Activated T-helper 17 cell treated with anti-CD3 and anti-CD28 coated beads, Interleukin-2, amount 50 U/mL, for 72 hours (primary cell): ENCODE data around the gene APAF1. TPM values are rescaled to one million over a fixed set of nuclear protein-coding genes. Genes with fewer than 3 reads are reported as not detected.

ENCODE experiments used
- ATAC-seq: fragments of 150-1000 bp; cut with Tn5 transposase; replicated peaks from 2 replicates; pipeline ENCODE4 v1.10.0; 2021; ENCODE audit warnings: mild to moderate bottlenecking, moderate library complexity
- H3K27ac Mint-ChIP-seq: one replicate; pipeline ENCODE4 v1.8.0; 2022; ENCODE audit warnings: mixed read lengths
- H3K27me3 Mint-ChIP-seq: one replicate; pipeline ENCODE4 v1.8.0; 2022; ENCODE audit warnings: mixed read lengths
- H3K36me3 Mint-ChIP-seq: one replicate; pipeline ENCODE4 v1.8.0; 2022; ENCODE audit warnings: low read depth, mild to moderate bottlenecking, mixed read lengths
- H3K4me1 Mint-ChIP-seq: one replicate; pipeline ENCODE4 v1.8.0; 2022; ENCODE audit warnings: mixed read lengths
- H3K4me3 Mint-ChIP-seq: one replicate; pipeline ENCODE4 v1.8.0; 2022; ENCODE audit warnings: mild to moderate bottlenecking, mixed read lengths
- H3K9me3 Mint-ChIP-seq: one replicate; pipeline ENCODE4 v1.8.0; 2022; ENCODE audit warnings: mixed read lengths
- total RNA-seq, 2 donors: library from RNA; stranded (reverse); gene quantifications; one replicate each; pipeline ENCODE4 v1.2.3, GENCODE V29; 2022

Gene APAF1
- total RNA-seq, 2 donors from 2014 or later = 32.7 to 36.4 TPM

DNA sequence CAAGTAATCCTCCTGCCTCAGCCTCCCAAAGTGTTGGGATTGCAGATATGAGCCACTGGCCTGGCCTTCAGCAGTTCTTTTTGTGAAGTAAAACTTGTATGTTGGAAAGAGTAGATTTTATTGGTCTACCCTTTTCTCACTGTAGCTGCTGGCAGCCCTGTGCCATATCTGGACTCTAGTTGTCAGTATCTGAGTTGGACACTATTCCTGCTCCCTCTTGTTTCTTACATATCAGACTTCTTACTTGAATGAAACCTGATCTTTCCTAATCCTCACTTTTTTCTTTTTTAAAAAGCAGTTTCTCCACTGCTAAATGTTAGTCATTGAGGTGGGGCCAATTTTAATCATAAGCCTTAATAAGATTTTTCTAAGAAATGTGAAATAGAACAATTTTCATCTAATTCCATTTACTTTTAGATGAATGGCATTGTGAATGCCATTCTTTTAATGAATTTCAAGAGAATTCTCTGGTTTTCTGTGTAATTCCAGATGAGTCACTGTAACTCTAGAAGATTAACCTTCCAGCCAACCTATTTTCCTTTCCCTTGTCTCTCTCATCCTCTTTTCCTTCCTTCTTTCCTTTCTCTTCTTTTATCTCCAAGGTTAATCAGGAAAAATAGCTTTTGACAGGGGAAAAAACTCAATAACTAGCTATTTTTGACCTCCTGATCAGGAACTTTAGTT, 88.7 kb downstream of the APAF1 start:
- Mint-ChIP-seq H3K4me3 (no peak overlapping the region), H3K9me3 (no peaks in the 10 kb centered on the region), H3K36me3 (peaks cover 65% of the 10 kb centered on the region), H3K4me1 (peaks cover 20% of the 10 kb centered on the region), H3K27me3 (no peaks in the 10 kb centered on the region), H3K27ac (no peak overlapping the region)
- ATAC-seq = no peak

- peak overlapping the region; percentile 67 for H3K27ac Mint-ChIP-seq
- no peaks in the 10 kb centered on the region for H3K27me3 Mint-ChIP-seq
- ATAC-seq = no peak
- H3K4me3 Mint-ChIP-seq = no peak overlapping the region
- H3K4me1 Mint-ChIP-seq = peaks cover 27% of the 10 kb centered on the region
- H3K9me3 Mint-ChIP-seq = no peaks in the 10 kb centered on the region
- H3K36me3 Mint-ChIP-seq = peaks cover 47% of the 10 kb centered on the region
These were observed 90.7 kb downstream of the APAF1 start for GRCh38 chr12:98735821-98736220.

DNA sequence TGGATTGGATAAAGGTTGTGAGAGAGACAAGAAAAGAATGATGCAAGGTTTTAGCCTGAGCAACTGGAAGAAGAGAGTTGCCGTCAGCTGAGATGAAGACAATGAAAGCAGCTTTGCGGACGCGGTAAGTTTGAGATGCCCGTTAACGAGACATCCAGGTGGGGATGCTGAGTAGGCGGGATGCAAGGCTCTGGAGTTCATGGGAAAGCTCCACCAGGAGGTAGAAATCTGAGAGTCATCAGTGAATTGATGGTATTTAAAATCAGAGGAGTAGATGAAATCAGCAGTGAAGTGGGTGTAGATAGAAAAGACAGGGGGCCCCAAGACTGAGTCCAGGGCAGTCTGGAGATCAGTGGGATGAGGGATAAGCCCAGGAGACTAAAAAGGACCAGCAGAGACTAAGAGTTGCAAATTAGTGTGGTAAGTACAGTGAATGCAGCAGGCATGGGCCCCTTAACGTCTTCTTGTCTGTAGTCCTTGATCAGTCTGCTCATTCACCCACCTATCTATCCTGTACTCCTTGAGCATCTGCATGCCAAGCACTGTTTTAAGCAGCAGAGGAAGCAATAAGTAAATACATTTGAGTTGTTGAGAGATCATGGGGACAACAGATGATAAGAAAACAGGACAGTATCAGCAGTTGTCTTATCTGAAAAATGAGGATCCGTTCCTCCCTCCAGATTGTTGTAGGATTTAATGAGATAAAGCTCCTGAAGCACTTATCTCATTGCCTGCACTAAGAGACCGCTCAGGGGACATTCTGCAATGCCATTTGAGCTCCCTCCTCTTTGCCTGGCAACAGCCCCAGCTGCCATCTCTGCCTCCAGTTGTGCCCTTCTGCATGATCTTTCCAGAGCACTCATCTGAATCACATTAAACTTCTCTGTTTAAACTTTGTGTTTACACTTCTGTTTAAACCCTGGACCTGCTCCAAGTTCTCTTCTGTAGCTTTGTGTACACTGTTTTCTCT, 91.5 kb downstream of the APAF1 start:
- no peaks in the 10 kb centered on the region for H3K9me3 Mint-ChIP-seq
- peak overlapping the region; percentile 79 for H3K27ac Mint-ChIP-seq
- H3K4me3 Mint-ChIP-seq = no peak overlapping the region
- peaks cover 36% of the 10 kb centered on the region for H3K4me1 Mint-ChIP-seq
- ATAC-seq = no peak
- H3K27me3 Mint-ChIP-seq = no peaks in the 10 kb centered on the region
- H3K36me3 Mint-ChIP-seq = peaks cover 52% of the 10 kb centered on the region

DNA sequence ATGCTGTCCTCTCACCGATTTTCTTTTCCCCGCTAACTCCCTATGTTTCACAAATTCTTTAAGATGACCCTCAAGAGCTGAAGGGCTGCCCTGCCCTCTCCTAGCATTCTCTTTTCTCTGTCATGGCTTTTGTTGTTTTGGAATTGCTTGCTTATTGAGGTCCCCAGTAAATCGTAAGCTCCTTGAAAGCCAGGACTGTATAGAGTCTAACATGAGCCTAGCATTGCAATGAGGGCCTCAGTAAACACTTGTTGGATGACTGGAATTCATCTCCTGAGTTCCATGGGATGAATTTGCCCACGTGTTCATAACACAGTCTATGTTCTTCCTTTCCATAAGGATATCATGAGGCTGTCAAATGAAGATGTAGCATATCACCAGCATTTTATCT, 92.2 kb downstream of the APAF1 start:
- H3K36me3 Mint-ChIP-seq = peaks cover 48% of the 10 kb centered on the region
- no peaks in the 10 kb centered on the region for H3K27me3 Mint-ChIP-seq
- H3K27ac Mint-ChIP-seq = peak overlapping the region; percentile 79
- H3K4me1 Mint-ChIP-seq = peaks cover 38% of the 10 kb centered on the region
- no peak for ATAC-seq
- H3K4me3 Mint-ChIP-seq = no peak overlapping the region
- no peaks in the 10 kb centered on the region for H3K9me3 Mint-ChIP-seq

GRCh38 chr12:98738002-98738401, 92.9 kb downstream of the APAF1 start:
- Mint-ChIP-seq H3K9me3 (no peaks in the 10 kb centered on the region), H3K27me3 (no peaks in the 10 kb centered on the region), H3K27ac (peak overlapping the region; percentile 79), H3K36me3 (peaks cover 41% of the 10 kb centered on the region), H3K4me1 (peaks cover 38% of the 10 kb centered on the region), H3K4me3 (peak overlapping the region; percentile 42)
- ATAC-seq = peak; percentile 4

GRCh38 chr12:98738539-98738938, 93.4 kb downstream of the APAF1 start:
- Mint-ChIP-seq H3K9me3 (no peaks in the 10 kb centered on the region), H3K4me3 (peak overlapping the region; percentile 42), H3K4me1 (peaks cover 43% of the 10 kb centered on the region), H3K27ac (peak overlapping the region; percentile 79), H3K36me3 (peaks cover 36% of the 10 kb centered on the region), H3K27me3 (no peaks in the 10 kb centered on the region)
- peak; percentile 42 for ATAC-seq

DNA sequence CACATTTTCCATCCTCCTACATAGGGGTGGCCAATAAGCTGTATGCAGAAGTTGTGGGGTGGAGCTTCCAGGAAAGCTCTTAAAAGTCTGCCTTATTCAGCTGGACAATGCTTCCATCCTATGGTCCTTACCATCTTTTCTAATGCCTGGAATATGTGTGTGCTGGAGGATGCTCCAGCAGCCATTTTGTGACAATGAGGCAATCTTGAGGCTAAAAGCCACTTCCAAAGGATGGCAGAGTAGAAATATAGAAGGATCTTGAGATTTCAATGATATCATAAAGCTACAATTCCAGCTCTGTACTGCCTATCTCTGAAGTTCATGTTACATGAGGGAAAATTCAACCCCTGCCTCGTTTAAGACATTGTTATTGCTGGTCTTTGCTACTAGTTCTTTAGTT, 95.7 kb downstream of the APAF1 start:
- Mint-ChIP-seq H3K4me1 (peaks cover 42% of the 10 kb centered on the region), H3K27me3 (no peaks in the 10 kb centered on the region), H3K4me3 (peak overlapping the region; percentile 70), H3K9me3 (no peaks in the 10 kb centered on the region), H3K27ac (peak overlapping the region; percentile 96), H3K36me3 (peaks cover 15% of the 10 kb centered on the region)
- ATAC-seq = no peak

DNA sequence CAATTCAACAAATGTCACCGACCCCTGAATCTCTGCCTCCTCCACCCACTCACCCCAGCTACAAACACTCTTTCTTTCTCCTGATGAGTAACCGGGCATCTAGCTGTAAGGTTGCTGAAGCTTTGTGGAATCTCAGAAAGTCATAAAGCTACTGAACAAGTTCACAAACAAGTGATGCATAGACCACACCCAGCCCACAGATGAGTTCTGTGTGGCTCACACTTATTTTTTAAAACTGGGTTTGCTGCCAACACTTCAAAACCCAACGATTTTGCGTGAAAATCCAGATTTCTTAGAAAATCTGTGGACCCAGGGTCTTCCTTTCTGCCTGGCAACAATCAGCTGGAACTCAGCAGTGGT, 96.1 kb downstream of the APAF1 start:
- Mint-ChIP-seq H3K9me3 (no peaks in the 10 kb centered on the region), H3K4me3 (peak overlapping the region; percentile 70), H3K4me1 (peaks cover 40% of the 10 kb centered on the region), H3K27me3 (no peaks in the 10 kb centered on the region), H3K27ac (peak overlapping the region; percentile 96), H3K36me3 (peaks cover 11% of the 10 kb centered on the region)
- ATAC-seq = peak; percentile 75

GRCh38 chr12:98741556-98742265, 96.6 kb downstream of the APAF1 start:
- Mint-ChIP-seq H3K27ac (peak overlapping the region; percentile 96), H3K9me3 (no peaks in the 10 kb centered on the region), H3K4me3 (peak overlapping the region; percentile 70), H3K4me1 (peaks cover 44% of the 10 kb centered on the region), H3K27me3 (peaks cover 2% of the 10 kb centered on the region), H3K36me3 (peaks cover 8% of the 10 kb centered on the region)
- ATAC-seq = peak; percentile 65

DNA sequence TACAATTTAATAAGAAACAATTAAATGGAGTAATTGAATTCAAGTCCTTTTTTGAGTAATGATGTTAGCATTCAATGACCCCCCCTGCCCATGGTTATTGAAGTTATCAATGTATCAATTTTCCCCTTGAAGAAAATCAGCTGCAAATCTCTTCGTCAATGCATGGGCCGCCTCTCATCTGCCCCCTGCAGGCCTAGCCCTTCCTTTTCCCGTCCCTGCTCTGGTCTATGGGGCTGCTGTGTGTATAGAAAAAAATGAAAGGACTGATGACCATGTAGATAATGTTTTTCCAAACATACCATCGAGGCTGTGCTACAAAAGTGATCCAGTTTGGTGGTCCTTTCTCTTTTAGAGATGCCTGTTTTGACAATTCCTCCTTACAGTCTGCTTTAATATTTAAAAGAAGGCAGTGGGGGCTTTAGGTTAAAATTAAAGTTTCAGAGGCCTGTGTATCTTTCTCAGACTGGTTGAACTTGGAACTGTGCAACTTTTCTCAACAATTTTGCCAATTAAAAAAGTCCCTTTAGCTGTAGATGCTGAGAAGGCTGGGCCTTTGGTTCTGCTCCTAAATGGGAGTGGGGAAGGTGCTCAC, 98.4 kb downstream of the APAF1 start:
- H3K4me3 Mint-ChIP-seq = peak overlapping the region; percentile 70
- peak overlapping the region; percentile 58 for H3K27ac Mint-ChIP-seq
- peaks cover 8% of the 10 kb centered on the region for H3K36me3 Mint-ChIP-seq
- peaks cover 41% of the 10 kb centered on the region for H3K4me1 Mint-ChIP-seq
- no peak for ATAC-seq
- H3K27me3 Mint-ChIP-seq = peaks cover 11% of the 10 kb centered on the region
- H3K9me3 Mint-ChIP-seq = no peaks in the 10 kb centered on the region

DNA sequence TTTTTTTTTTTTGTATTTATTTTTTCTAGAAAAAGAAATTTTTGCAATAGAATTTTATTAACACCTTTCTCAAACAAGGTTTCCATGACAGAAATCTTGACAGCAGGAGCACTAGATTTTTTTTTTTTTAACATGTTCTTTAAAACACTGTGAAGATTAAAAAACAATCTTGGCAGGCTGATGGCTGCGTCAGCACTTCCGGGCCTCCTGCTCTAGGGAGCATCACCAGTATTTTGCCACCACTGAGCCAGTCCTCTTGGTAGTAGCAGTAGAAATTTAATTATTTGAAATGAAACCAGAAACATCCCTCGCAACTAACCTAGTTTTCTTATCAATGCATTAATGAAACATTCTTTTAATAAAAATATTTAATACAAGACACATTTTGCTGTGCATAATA, 99.6 kb downstream of the APAF1 start:
- H3K36me3 Mint-ChIP-seq = peaks cover 8% of the 10 kb centered on the region
- no peak overlapping the region for H3K27ac Mint-ChIP-seq
- peaks cover 36% of the 10 kb centered on the region for H3K4me1 Mint-ChIP-seq
- peaks cover 15% of the 10 kb centered on the region for H3K27me3 Mint-ChIP-seq
- peak overlapping the region; percentile 81 for H3K4me3 Mint-ChIP-seq
- no peak for ATAC-seq
- H3K9me3 Mint-ChIP-seq = no peaks in the 10 kb centered on the region

- peaks cover 8% of the 10 kb centered on the region for H3K36me3 Mint-ChIP-seq
- H3K9me3 Mint-ChIP-seq = no peaks in the 10 kb centered on the region
- peak; percentile 39 for ATAC-seq
- H3K27me3 Mint-ChIP-seq = peaks cover 22% of the 10 kb centered on the region
- peak overlapping the region; percentile 81 for H3K4me3 Mint-ChIP-seq
- peaks cover 31% of the 10 kb centered on the region for H3K4me1 Mint-ChIP-seq
- peak overlapping the region; percentile 82 for H3K27ac Mint-ChIP-seq
These were observed 100.7 kb downstream of the APAF1 start for GRCh38 chr12:98745578-98746391.

- Mint-ChIP-seq H3K4me3 (no peak overlapping the region), H3K9me3 (no peaks in the 10 kb centered on the region), H3K27ac (no peak overlapping the region), H3K4me1 (peaks cover 21% of the 10 kb centered on the region), H3K36me3 (no peaks in the 10 kb centered on the region), H3K27me3 (peaks cover 26% of the 10 kb centered on the region)
- ATAC-seq = no peak
These were observed 103.4 kb downstream of the APAF1 start for GRCh38 chr12:98748463-98748862.
